ENCODE data around the gene USP43.

The USP43 gene

GRCh38 chr17:9703781-9704082 is 58.4 kb downstream of the USP43 start:
- no peak for DNase-seq (ENCODE audit: low spot score)

- DNase-seq (ENCODE audit: low spot score): no peak
Observed at GRCh38 chr17:9705745-9706144, 60.4 kb downstream of the USP43 start.

- no peak for DNase-seq (ENCODE audit: low spot score)
Observed at GRCh38 chr17:9707948-9708347, 62.6 kb downstream of the USP43 start.

- DNase-seq (ENCODE audit: low spot score): no peak
Observed at GRCh38 chr17:9714801-9715200, 69.5 kb downstream of the USP43 start.

GRCh38 chr17:9715503-9716016 is 70.2 kb downstream of the USP43 start:
- DNase-seq (ENCODE audit: low spot score): no peak

GRCh38 chr17:9725575-9725974 is 80.3 kb downstream of the USP43 start:
- DNase-seq (ENCODE audit: low spot score): no peak

GRCh38 chr17:9726291-9726690 is 81.0 kb downstream of the USP43 start:
- DNase-seq (ENCODE audit: low spot score): no peak

GRCh38 chr17:9728005-9728404 is 82.7 kb downstream of the USP43 start:
- no peak for DNase-seq (ENCODE audit: low spot score)

GRCh38 chr17:9728564-9728963 is 83.2 kb downstream of the USP43 start:
- no peak for DNase-seq (ENCODE audit: low spot score)

GRCh38 chr17:9729034-9729650 is 83.8 kb downstream of the USP43 start:
- peak; percentile 65 for DNase-seq (ENCODE audit: low spot score)

GRCh38 chr17:9729735-9730420 is 84.6 kb downstream of the USP43 start:
- DNase-seq (ENCODE audit: low spot score): peak; percentile 72

GRCh38 chr17:9750524-9750923 is 105.2 kb downstream of the USP43 start:
- DNase-seq (ENCODE audit: low spot score): no peak

GRCh38 chr17:9755083-9755482 is 109.8 kb downstream of the USP43 start:
- peak; percentile 15 for DNase-seq (ENCODE audit: low spot score)

- no peak for DNase-seq (ENCODE audit: low spot score)
Observed at GRCh38 chr17:9760266-9760665, 114.9 kb downstream of the USP43 start.

GRCh38 chr17:9763643-9764042 is 118.3 kb downstream of the USP43 start:
- DNase-seq (ENCODE audit: low spot score): no peak

GRCh38 chr17:9765322-9765721 is 120.0 kb downstream of the USP43 start:
- DNase-seq (ENCODE audit: low spot score): no peak

- no peak for DNase-seq (ENCODE audit: low spot score)
Observed at GRCh38 chr17:9766970-9767369, 121.7 kb downstream of the USP43 start.

- no peak for DNase-seq (ENCODE audit: low spot score)
Observed at GRCh38 chr17:9767432-9767991, 122.2 kb downstream of the USP43 start.

GRCh38 chr17:9768381-9768934 is 123.1 kb downstream of the USP43 start:
- DNase-seq (ENCODE audit: low spot score): peak; percentile 59

GRCh38 chr17:9769036-9769695 is 123.8 kb downstream of the USP43 start:
- no peak for DNase-seq (ENCODE audit: low spot score)

GRCh38 chr17:9771465-9771864 is 126.1 kb downstream of the USP43 start:
- DNase-seq (ENCODE audit: low spot score): no peak

GRCh38 chr17:9772658-9773057 is 127.3 kb downstream of the USP43 start:
- DNase-seq (ENCODE audit: low spot score): no peak

- DNase-seq (ENCODE audit: low spot score): no peak
Observed at GRCh38 chr17:9776911-9777310, 131.6 kb downstream of the USP43 start.

Measured in kidney tubule cell (primary cell).